HepG2 (cell line): Measurements from ENCODE around the gene VWA3A. TPM values are rescaled to one million over a fixed set of nuclear protein-coding genes. Genes with fewer than 3 reads are reported as not detected.

Experiments
- FOXJ3 ChIP-seq: sonication (generic); formaldehyde crosslinking; IDR thresholded peaks from 2 replicates; pipeline ENCODE4 v1.4.0; 2020; ENCODE audit warnings: missing genetic modification reagents, mild to moderate bottlenecking, borderline replicate concordance
- HDAC1 ChIP-seq: sonication (generic); formaldehyde crosslinking; IDR thresholded peaks from 2 replicates; pipeline ENCODE4 v1.5.1; 2020; ENCODE audit warnings: mild to moderate bottlenecking, missing genetic modification reagents
- KLF12 ChIP-seq: sonication (generic); formaldehyde crosslinking; IDR thresholded peaks from 2 replicates; pipeline ENCODE4 v1.4.0; 2020; ENCODE audit warnings: missing genetic modification reagents, borderline replicate concordance
- PRPF4 ChIP-seq: fragments of 200-400 bp; formaldehyde crosslinking; IDR thresholded peaks from 2 replicates; pipeline ENCODE4 v1.6.1; 2016; ENCODE audit warnings: low read length, low read depth; ENCODE audit not compliant: poor library complexity, severe bottlenecking
- RFXANK ChIP-seq: IDR thresholded peaks from 2 replicates; pipeline ENCODE4 v1.6.1; 2016
- ZNF317 ChIP-seq: sonication (generic); formaldehyde crosslinking; IDR thresholded peaks from 2 replicates; pipeline ENCODE4 v1.5.0; 2020; ENCODE audit warnings: mild to moderate bottlenecking, missing genetic modification reagents
- ZSCAN30 ChIP-seq: sonication (generic); formaldehyde crosslinking; IDR thresholded peaks from 2 replicates; pipeline ENCODE4 v1.5.0; 2020; ENCODE audit warnings: mild to moderate bottlenecking, missing genetic modification reagents
- polyA plus RNA-seq, 8 experiments: library from polyadenylated mRNA; depleted of rRNA in 3 of 8; stranded (reverse) in 7 of 8; unstranded in 1 of 8; fragments of >200 nt; fragmentation: Illumina TruSeq in 4 of 8; extraction: Trizol in 4 of 8; gene quantifications; 2 replicates each; pipeline versions ENCODE4 v1.2.1 to v1.2.3, GENCODE V29; 2011 to 2016; ENCODE audit warnings: low read depth in 4 of 8, missing spikeins in 1 of 8, mixed read lengths in 1 of 8; ENCODE audit not compliant: insufficient read depth in 1 of 8
- total RNA-seq, 5 experiments: library from RNA; depleted of rRNA; stranded (reverse); fragments of >200 nt; fragmentation: Illumina TruSeq; extraction: Trizol; gene quantifications; 2 replicates each; pipeline ENCODE4 v1.2.3, GENCODE V29; 2016; ENCODE audit warnings: low read depth in 1 of 5
- TF ChIP-seq, protein P1 (sequence below): sonication (generic); formaldehyde crosslinking; IDR thresholded peaks from 2 replicates; pipeline ENCODE4 v1.4.0; 2020; ENCODE audit warnings: mild to moderate bottlenecking, missing genetic modification reagents
- TF ChIP-seq, protein P2 (sequence below): sonication (generic); formaldehyde crosslinking; IDR thresholded peaks from 2 replicates; pipeline ENCODE4 v1.5.1; 2020; ENCODE audit warnings: missing genetic modification reagents, mild to moderate bottlenecking, borderline replicate concordance
- TF ChIP-seq, protein P3 (sequence below): sonication (generic); formaldehyde crosslinking; IDR thresholded peaks from 2 replicates; pipeline ENCODE4 v1.5.1; 2020; ENCODE audit warnings: missing genetic modification reagents, mild to moderate bottlenecking, borderline replicate concordance

Gene VWA3A
- total and polyA plus RNA-seq, 2 of the 13 experiments (the other 11 are each of a cell fraction or from before 2014, with no cell fraction given): 0.03 to 0.07 TPM

DNA sequence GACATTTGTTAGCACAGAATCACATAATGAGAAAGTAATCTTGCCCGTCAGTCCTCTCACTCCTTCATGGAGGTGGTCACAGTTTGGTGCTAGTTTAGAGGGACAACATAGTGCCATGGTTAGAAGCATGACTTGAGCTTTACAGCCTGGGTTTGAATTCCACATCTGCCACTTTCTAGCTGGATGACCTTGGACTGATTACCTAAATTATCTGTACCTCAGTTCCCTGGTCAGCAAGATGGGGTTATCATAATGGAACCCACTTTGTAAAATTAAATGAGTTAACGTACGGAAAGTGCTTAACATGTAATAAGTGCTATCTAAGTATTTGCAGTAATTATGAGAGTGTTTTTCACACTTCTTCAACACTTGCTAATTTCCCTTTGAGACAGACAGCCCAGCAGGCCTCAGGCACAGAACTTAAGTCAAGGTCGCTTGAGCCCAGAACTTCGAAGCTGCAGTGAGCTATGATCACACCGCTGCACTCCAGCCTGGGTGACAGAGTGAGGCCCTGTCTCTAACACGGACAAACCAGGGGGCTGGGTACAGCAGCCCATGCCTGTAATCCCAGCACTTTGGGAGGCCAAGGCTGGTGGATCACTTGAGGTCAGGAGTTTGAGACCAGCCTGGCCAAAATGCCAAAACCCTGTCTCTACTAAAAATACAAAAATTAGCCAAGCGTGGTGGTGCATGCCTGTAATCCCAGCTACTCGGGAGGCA lies 7.1 kb downstream of the VWA3A start (continued):
- TF ChIP-seq, protein P1, sequence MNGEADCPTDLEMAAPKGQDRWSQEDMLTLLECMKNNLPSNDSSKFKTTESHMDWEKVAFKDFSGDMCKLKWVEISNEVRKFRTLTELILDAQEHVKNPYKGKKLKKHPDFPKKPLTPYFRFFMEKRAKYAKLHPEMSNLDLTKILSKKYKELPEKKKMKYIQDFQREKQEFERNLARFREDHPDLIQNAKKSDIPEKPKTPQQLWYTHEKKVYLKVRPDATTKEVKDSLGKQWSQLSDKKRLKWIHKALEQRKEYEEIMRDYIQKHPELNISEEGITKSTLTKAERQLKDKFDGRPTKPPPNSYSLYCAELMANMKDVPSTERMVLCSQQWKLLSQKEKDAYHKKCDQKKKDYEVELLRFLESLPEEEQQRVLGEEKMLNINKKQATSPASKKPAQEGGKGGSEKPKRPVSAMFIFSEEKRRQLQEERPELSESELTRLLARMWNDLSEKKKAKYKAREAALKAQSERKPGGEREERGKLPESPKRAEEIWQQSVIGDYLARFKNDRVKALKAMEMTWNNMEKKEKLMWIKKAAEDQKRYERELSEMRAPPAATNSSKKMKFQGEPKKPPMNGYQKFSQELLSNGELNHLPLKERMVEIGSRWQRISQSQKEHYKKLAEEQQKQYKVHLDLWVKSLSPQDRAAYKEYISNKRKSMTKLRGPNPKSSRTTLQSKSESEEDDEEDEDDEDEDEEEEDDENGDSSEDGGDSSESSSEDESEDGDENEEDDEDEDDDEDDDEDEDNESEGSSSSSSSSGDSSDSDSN: no peak
- TF ChIP-seq ZNF317 (CRISPR knock-in tag) (no peak), ZSCAN30 (CRISPR knock-in tag) (no peak), KLF12 (CRISPR knock-in tag) (no peak), HDAC1 (CRISPR knock-in tag) (peak; percentile 29; the same call in 1 of the 2 replicates), PRPF4 (no peak), RFXANK (no peak), FOXJ3 (CRISPR knock-in tag) (no peak)
- TF ChIP-seq, protein P2, sequence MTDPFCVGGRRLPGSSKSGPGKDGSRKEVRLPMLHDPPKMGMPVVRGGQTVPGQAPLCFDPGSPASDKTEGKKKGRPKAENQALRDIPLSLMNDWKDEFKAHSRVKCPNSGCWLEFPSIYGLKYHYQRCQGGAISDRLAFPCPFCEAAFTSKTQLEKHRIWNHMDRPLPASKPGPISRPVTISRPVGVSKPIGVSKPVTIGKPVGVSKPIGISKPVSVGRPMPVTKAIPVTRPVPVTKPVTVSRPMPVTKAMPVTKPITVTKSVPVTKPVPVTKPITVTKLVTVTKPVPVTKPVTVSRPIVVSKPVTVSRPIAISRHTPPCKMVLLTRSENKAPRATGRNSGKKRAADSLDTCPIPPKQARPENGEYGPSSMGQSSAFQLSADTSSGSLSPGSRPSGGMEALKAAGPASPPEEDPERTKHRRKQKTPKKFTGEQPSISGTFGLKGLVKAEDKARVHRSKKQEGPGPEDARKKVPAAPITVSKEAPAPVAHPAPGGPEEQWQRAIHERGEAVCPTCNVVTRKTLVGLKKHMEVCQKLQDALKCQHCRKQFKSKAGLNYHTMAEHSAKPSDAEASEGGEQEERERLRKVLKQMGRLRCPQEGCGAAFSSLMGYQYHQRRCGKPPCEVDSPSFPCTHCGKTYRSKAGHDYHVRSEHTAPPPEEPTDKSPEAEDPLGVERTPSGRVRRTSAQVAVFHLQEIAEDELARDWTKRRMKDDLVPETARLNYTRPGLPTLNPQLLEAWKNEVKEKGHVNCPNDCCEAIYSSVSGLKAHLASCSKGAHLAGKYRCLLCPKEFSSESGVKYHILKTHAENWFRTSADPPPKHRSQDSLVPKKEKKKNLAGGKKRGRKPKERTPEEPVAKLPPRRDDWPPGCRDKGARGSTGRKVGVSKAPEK (CRISPR knock-in tag): peak; percentile 25; the same call in 1 of the 2 replicates
- TF ChIP-seq, protein P3, sequence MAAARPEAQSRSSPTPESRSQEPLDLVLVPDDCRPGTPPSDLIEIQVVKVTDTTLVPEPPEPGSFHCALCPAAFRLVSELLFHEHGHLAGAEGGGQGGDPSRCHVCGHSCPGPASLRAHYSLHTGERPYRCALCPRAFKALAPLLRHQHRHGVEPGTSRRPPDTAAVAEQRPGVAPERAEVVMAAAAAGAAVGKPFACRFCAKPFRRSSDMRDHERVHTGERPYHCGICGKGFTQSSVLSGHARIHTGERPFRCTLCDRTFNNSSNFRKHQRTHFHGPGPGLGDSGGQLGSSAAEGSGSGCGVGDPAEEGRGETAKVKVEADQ (CRISPR knock-in tag): no peak
